Measurements from ENCODE around the gene GOLIM4. TPM values are rescaled to one million over a fixed set of nuclear protein-coding genes. Genes with fewer than 3 reads are reported as not detected.

GOLIM4 gene
- total RNA-seq, 3 donors from 2014 or later = 60.8 to 102 (median 80.4) TPM

DNA sequence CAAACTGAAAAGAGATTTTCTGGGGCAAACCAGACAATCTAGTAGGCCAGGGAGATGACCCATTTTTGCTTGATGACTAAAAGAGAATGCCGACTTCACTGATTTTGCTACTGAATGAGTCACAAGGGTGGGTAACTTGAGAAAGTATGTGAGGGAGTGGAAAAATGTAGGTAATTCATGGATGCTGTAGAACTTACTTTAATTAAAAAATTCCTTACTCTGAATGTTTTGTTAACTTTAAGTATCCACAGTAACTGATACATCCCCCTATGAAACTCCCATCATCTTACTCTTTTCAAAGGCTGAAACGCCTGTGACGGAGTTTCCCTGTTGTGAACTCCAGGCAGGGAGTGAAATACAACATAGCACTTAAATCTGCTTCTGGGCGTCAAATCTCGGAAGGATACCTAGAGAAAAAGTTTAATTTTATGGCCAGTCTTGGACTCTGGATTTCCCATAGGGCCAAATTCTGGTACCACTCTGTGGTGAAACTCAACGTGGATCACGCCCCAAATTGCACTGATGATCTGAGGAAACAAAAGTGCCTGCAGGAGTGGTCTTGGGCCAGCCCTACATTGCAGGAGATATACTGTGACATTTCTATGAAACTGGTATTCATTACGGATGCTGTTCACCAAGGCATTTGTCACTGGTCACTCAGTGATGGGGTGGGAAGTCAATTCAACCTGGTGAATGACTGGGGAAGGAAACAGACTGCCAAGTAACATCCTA lies 24.0 kb downstream of the GOLIM4 start:
- no peak for ATAC-seq
- DNase-seq = no peak
- no peaks in the 10 kb centered on the region for H3K4me1 ChIP-seq (ENCODE audit: low read depth)
- no peaks in the 10 kb centered on the region for H3K36me3 ChIP-seq (ENCODE audit: low read depth)
- intact Hi-C loops (cut with DNase I, micrococcal nuclease) = no loop called here
- TF ChIP-seq, protein P1, sequence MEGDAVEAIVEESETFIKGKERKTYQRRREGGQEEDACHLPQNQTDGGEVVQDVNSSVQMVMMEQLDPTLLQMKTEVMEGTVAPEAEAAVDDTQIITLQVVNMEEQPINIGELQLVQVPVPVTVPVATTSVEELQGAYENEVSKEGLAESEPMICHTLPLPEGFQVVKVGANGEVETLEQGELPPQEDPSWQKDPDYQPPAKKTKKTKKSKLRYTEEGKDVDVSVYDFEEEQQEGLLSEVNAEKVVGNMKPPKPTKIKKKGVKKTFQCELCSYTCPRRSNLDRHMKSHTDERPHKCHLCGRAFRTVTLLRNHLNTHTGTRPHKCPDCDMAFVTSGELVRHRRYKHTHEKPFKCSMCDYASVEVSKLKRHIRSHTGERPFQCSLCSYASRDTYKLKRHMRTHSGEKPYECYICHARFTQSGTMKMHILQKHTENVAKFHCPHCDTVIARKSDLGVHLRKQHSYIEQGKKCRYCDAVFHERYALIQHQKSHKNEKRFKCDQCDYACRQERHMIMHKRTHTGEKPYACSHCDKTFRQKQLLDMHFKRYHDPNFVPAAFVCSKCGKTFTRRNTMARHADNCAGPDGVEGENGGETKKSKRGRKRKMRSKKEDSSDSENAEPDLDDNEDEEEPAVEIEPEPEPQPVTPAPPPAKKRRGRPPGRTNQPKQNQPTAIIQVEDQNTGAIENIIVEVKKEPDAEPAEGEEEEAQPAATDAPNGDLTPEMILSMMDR (IDR thresholded peaks at IDR 0.05) = no peak
- H3K4me3 ChIP-seq = no peak overlapping the region
- no peaks in the 10 kb centered on the region for H3K9me3 ChIP-seq

DNA sequence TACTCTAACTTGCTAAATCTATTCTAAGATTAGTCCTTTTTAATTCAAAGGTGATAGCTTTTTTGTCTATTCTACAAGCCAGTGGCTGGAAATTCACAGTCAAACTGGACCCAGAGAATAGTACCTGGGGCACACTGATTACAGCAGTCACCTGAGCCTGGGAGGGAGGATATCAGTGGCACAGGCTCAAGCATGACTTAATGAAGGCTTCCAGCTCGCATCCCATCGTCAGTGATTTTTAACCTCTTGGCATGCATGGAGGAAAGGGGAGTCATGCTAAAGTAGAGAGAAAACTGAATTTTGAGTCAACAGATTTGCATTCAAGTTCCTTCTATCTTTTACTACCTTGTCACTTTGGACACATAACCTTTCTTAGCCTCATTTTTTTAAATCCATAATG lies 24.8 kb downstream of the GOLIM4 start:
- H3K4me3 ChIP-seq = no peak overlapping the region
- H3K36me3 ChIP-seq (ENCODE audit: low read depth) = no peaks in the 10 kb centered on the region
- DNase-seq (no peak), ATAC-seq (no peak)
- no peaks in the 10 kb centered on the region for H3K9me3 ChIP-seq
- H3K4me1 ChIP-seq (ENCODE audit: low read depth) = peaks cover 4% of the 10 kb centered on the region
- intact Hi-C loops (cut with DNase I, micrococcal nuclease) = no loop called here
- TF ChIP-seq, protein P1 (IDR thresholded peaks at IDR 0.05) = no peak

- H3K9me3 ChIP-seq = no peaks in the 10 kb centered on the region
- TF ChIP-seq, protein P1 (IDR thresholded peaks at IDR 0.05) = no peak
- DNase-seq (no peak), ATAC-seq (no peak)
- peaks cover 4% of the 10 kb centered on the region for H3K4me1 ChIP-seq (ENCODE audit: low read depth)
- no peaks in the 10 kb centered on the region for H3K36me3 ChIP-seq (ENCODE audit: low read depth)
- intact Hi-C loops (cut with DNase I, micrococcal nuclease) = no loop called here
- no peak overlapping the region for H3K4me3 ChIP-seq
Measured at GRCh38 chr3:168068346-168068745, 27.4 kb downstream of the GOLIM4 start.

GRCh38 chr3:168066882-168067281 lies 28.8 kb downstream of the GOLIM4 start:
- intact Hi-C loops (cut with DNase I, micrococcal nuclease) = no loop called here
- Histone ChIP-seq H3K4me1 (ENCODE audit: low read depth) (peaks cover 16% of the 10 kb centered on the region), H3K4me3 (no peak overlapping the region), H3K36me3 (ENCODE audit: low read depth) (no peaks in the 10 kb centered on the region), H3K9me3 (no peaks in the 10 kb centered on the region)
- no peak for DNase-seq
- TF ChIP-seq, protein P1 (IDR thresholded peaks at IDR 0.05) = no peak
- ATAC-seq = no peak

- H3K4me1 ChIP-seq (ENCODE audit: low read depth) = peaks cover 24% of the 10 kb centered on the region
- no peaks in the 10 kb centered on the region for H3K9me3 ChIP-seq
- intact Hi-C loops (cut with DNase I, micrococcal nuclease) = no loop called here
Measured at GRCh38 chr3:168065569-168065968, 30.2 kb downstream of the GOLIM4 start.

More at GRCh38 chr3:168065569-168065968, 30.2 kb downstream of the GOLIM4 start:
- no peak for ATAC-seq
- no peak for DNase-seq
- Histone ChIP-seq H3K36me3 (ENCODE audit: low read depth) (no peaks in the 10 kb centered on the region), H3K4me3 (no peak overlapping the region)
- TF ChIP-seq, protein P1 (IDR thresholded peaks at IDR 0.05) = no peak

Measured in mucosa of descending colon (tissue), 3 donors.